Sigmoid colon (tissue), 4 donors: ENCODE data around the gene TMTC1.

ENCODE experiments used
- EP300 ChIP-seq, 4 donors: sonication (generic); formaldehyde crosslinking; IDR thresholded peaks; one replicate each; pipeline ENCODE4 v1.6.1; 2017; ENCODE audit warnings: antibody characterized with exemption in 4 of 4
- POLR2A ChIP-seq, 2 donors: fragments of 450-650 bp; IDR thresholded peaks; one replicate each; pipeline ENCODE4 v1.6.1; 2016; ENCODE audit warnings: antibody characterized with exemption in 2 of 2, mild to moderate bottlenecking in 2 of 2, moderate library complexity in 2 of 2
- TF ChIP-seq, protein P1 (sequence below), 4 experiments: fragments of 450-650 bp in 3 of 4; fragments of 200-600 bp in 1 of 4; IDR thresholded peaks; one replicate each; pipeline ENCODE4 v1.5.1; 2016 to 2019; ENCODE audit warnings: antibody characterized with exemption in 4 of 4, mild to moderate bottlenecking in 3 of 4, moderate library complexity in 2 of 4

DNA sequence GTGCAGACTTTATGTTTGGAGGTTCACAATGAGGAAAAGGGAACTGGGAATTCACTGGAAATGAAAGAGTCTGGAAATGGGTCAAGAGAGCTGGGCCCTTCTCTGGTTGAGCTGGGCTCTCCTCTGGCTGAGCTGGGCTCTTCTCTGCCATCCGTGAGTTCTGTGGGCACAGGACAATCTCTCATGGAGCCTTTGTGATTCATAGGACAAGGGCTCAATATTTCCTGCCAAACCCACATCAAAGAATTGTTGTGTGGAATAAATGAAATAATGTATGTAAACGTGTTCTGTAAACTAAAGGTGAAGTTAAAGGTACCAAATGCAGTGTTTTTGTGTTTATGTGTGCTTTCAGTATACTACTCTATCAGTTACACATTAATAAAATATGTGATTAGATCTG lies 190.7 kb downstream of the TMTC1 start:
- TF ChIP-seq, protein P1, sequence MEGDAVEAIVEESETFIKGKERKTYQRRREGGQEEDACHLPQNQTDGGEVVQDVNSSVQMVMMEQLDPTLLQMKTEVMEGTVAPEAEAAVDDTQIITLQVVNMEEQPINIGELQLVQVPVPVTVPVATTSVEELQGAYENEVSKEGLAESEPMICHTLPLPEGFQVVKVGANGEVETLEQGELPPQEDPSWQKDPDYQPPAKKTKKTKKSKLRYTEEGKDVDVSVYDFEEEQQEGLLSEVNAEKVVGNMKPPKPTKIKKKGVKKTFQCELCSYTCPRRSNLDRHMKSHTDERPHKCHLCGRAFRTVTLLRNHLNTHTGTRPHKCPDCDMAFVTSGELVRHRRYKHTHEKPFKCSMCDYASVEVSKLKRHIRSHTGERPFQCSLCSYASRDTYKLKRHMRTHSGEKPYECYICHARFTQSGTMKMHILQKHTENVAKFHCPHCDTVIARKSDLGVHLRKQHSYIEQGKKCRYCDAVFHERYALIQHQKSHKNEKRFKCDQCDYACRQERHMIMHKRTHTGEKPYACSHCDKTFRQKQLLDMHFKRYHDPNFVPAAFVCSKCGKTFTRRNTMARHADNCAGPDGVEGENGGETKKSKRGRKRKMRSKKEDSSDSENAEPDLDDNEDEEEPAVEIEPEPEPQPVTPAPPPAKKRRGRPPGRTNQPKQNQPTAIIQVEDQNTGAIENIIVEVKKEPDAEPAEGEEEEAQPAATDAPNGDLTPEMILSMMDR (IDR thresholded peaks at IDR 0.05) = no peak
- TF ChIP-seq POLR2A (IDR thresholded peaks at IDR 0.05) = no peak
- TF ChIP-seq EP300 (IDR thresholded peaks at IDR 0.05) = no peak
